ENCODE results near the gene UCP1.

UCP1 gene

GRCh38 chr4:140557831-140558435 is 10.8 kb downstream of the UCP1 start:
- TF ChIP-seq RARB (CRISPR knock-in tag; IDR thresholded peaks at IDR 0.05) (no peak), PPARA (CRISPR knock-in tag; IDR thresholded peaks at IDR 0.05; ENCODE audit: borderline replicate concordance) (no peak), BACH2 (CRISPR knock-in tag; IDR thresholded peaks at IDR 0.05; ENCODE audit: borderline replicate concordance) (no peak), PATZ1 (CRISPR knock-in tag; IDR thresholded peaks at IDR 0.05; ENCODE audit: borderline replicate concordance) (no peak), ZNF70 (CRISPR knock-in tag; IDR thresholded peaks at IDR 0.05) (no peak), ZC3H10 (CRISPR knock-in tag; IDR thresholded peaks at IDR 0.05) (no peak), CSRNP3 (CRISPR knock-in tag; IDR thresholded peaks at IDR 0.05) (no peak), TSHZ2 (CRISPR knock-in tag; IDR thresholded peaks at IDR 0.05) (no peak), ISL1 (CRISPR knock-in tag; IDR thresholded peaks at IDR 0.05) (no peak)
- no peak for ATAC-seq

- ATAC-seq: no peak
- TF ChIP-seq ZC3H10 (CRISPR knock-in tag; IDR thresholded peaks at IDR 0.05) (no peak), BACH2 (CRISPR knock-in tag; IDR thresholded peaks at IDR 0.05; ENCODE audit: borderline replicate concordance) (no peak), ZNF70 (CRISPR knock-in tag; IDR thresholded peaks at IDR 0.05) (no peak), CSDC2 (CRISPR knock-in tag; IDR thresholded peaks at IDR 0.05) (no peak), ZFP3 (CRISPR knock-in tag; IDR thresholded peaks at IDR 0.05) (no peak), TOX (CRISPR knock-in tag; IDR thresholded peaks at IDR 0.05; ENCODE audit: borderline replicate concordance) (no peak), CREB5 (CRISPR knock-in tag; IDR thresholded peaks at IDR 0.05; ENCODE audit: low read depth) (no peak), ARNTL (CRISPR knock-in tag; IDR thresholded peaks at IDR 0.05; ENCODE audit: borderline replicate concordance, low read depth) (no peak), TSHZ2 (CRISPR knock-in tag; IDR thresholded peaks at IDR 0.05) (no peak)
Measured at GRCh38 chr4:140556372-140557085, 12.2 kb downstream of the UCP1 start.

GRCh38 chr4:140533951-140534480 is 34.7 kb downstream of the UCP1 start:
- no peak; the same call in 2 of the 3 replicates for ATAC-seq
- TF ChIP-seq CSDC2 (CRISPR knock-in tag; IDR thresholded peaks at IDR 0.05) (no peak), GLIS3 (CRISPR knock-in tag; IDR thresholded peaks at IDR 0.05) (no peak), OSR1 (CRISPR knock-in tag; IDR thresholded peaks at IDR 0.05) (no peak), PPARA (CRISPR knock-in tag; IDR thresholded peaks at IDR 0.05; ENCODE audit: borderline replicate concordance) (no peak), PATZ1 (CRISPR knock-in tag; IDR thresholded peaks at IDR 0.05; ENCODE audit: borderline replicate concordance) (no peak), ZNF70 (CRISPR knock-in tag; IDR thresholded peaks at IDR 0.05) (no peak), TOX (CRISPR knock-in tag; IDR thresholded peaks at IDR 0.05; ENCODE audit: borderline replicate concordance) (no peak), CSRNP3 (CRISPR knock-in tag; IDR thresholded peaks at IDR 0.05) (no peak), ZC3H10 (CRISPR knock-in tag; IDR thresholded peaks at IDR 0.05) (no peak), POU6F1 (CRISPR knock-in tag; IDR thresholded peaks at IDR 0.05; ENCODE audit: borderline replicate concordance, low read depth) (no peak), BACH2 (CRISPR knock-in tag; IDR thresholded peaks at IDR 0.05; ENCODE audit: borderline replicate concordance) (no peak), ZFP3 (CRISPR knock-in tag; IDR thresholded peaks at IDR 0.05) (no peak), TCF4 (CRISPR knock-in tag; IDR thresholded peaks at IDR 0.05; ENCODE audit: borderline replicate concordance) (no peak)
